Measurements from ENCODE around the gene FYCO1.

The FYCO1 gene

GRCh38 chr3:45966950-45967640 is 28.5 kb downstream of the FYCO1 start:
- DNase-seq (ENCODE audit: low read depth, low spot score): no peak
- Histone ChIP-seq H3K4me3 (no peak overlapping the region), H3K36me3 (ENCODE audit: insufficient read depth, low read length) (peaks cover 2% of the 10 kb centered on the region; the same call in 1 of the 2 replicates), H3K9me3 (ENCODE audit: low read depth, low read length) (no peaks in the 10 kb centered on the region), H3K27ac (no peak overlapping the region), H3K9ac (ENCODE audit: insufficient read length) (no peak overlapping the region)
- no peak for TF ChIP-seq EZH2 (IDR thresholded peaks at IDR 0.05)

DNA sequence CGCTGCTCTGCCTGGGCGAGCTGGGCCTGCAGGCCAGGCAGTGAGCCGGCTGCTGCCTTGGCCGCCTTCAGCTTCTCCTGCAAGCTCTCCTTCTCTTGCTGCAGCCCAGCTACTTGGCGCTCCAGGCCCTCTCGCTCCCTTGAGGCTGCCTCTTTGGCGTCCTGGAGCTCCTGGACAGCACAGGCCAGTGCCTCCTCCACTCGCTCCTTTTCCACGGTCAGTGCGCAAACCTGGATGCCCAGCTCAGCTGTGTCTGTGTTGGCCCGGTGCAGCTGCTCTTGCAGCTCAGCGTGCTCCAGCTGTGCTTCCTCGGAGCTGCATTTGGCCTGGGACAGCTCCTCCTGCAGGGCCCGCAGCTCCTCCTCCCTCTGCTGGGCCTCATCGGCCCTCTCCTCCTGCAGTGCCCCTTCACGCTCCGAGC is 29.2 kb downstream of the FYCO1 start:
- Histone ChIP-seq H3K4me3 (no peak overlapping the region), H3K9me3 (ENCODE audit: low read depth, low read length) (no peaks in the 10 kb centered on the region), H3K9ac (ENCODE audit: insufficient read length) (no peak overlapping the region), H3K36me3 (ENCODE audit: insufficient read depth, low read length) (peaks cover 2% of the 10 kb centered on the region; the same call in 1 of the 2 replicates), H3K27ac (no peak overlapping the region)
- no peak for TF ChIP-seq FOXP2 (optimal IDR thresholded peaks at IDR 0.05; ENCODE audit: control extremely low read depth, extremely low read length, insufficient read depth)
- no peak for TF ChIP-seq EZH2 (IDR thresholded peaks at IDR 0.05)
- TF ChIP-seq POLR2AphosphoS5 (IDR thresholded peaks at IDR 0.05; ENCODE audit: borderline replicate concordance, low read depth, low read length): no peak
- DNase-seq (ENCODE audit: low read depth, low spot score): no peak

DNA sequence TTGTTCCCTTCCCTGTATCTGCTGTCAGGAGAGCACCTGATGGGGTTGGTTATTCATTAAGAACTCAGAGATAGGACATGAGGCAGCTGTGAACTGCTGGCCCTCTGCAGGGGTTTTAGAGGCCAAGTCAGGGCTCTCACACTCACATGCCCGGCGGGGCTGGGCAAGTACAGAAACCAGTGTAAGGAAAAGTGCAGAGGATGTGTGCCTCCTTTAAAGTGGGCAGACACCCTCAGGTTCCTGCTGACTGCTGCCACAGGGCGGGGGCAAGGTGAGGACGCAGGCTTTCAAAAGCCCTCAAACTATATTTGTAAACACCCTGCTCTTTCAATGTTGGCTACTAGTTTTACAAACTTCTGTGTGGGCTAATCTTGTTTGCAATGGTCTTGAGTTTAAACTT is 30.0 kb downstream of the FYCO1 start:
- Histone ChIP-seq H3K27ac (no peak overlapping the region), H3K9me3 (ENCODE audit: low read depth, low read length) (no peaks in the 10 kb centered on the region), H3K9ac (ENCODE audit: insufficient read length) (no peak overlapping the region), H3K36me3 (ENCODE audit: insufficient read depth, low read length) (peaks cover 6% of the 10 kb centered on the region), H3K4me3 (no peak overlapping the region)
- TF ChIP-seq FOXP2 (optimal IDR thresholded peaks at IDR 0.05; ENCODE audit: control extremely low read depth, extremely low read length, insufficient read depth) (no peak), POLR2AphosphoS5 (IDR thresholded peaks at IDR 0.05; ENCODE audit: borderline replicate concordance, low read depth, low read length) (no peak), EZH2 (IDR thresholded peaks at IDR 0.05) (no peak)
- no peak for DNase-seq (ENCODE audit: low read depth, low spot score)

DNA sequence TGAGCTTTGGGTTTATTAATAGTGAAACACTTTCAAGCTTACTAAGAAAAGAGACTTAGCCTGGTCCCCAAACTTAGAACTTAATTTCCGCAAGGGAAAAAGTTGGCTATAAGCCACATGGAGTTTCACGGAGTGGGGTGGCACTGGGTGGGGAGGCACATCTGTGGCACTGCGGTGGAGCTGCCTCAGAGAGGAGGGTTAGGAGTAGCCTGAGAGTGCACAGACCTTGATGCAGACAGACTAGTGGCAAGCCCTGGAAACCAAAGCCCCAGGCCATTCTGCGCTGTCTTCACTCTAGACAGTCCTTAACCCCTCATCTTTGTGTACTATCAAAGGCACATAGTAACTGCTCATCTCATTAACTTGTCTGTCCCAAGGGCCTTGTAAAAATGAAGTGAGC is 30.4 kb downstream of the FYCO1 start:
- no peak overlapping the region for H3K9ac ChIP-seq (ENCODE audit: insufficient read length)
- no peak overlapping the region for H3K27ac ChIP-seq
- DNase-seq (ENCODE audit: low read depth, low spot score): no peak
- no peak overlapping the region for H3K4me3 ChIP-seq
- H3K9me3 ChIP-seq (ENCODE audit: low read depth, low read length): no peaks in the 10 kb centered on the region
- H3K36me3 ChIP-seq (ENCODE audit: insufficient read depth, low read length): peaks cover 10% of the 10 kb centered on the region
- TF ChIP-seq EZH2 (IDR thresholded peaks at IDR 0.05) (no peak), POLR2AphosphoS5 (IDR thresholded peaks at IDR 0.05; ENCODE audit: borderline replicate concordance, low read depth, low read length) (no peak), FOXP2 (optimal IDR thresholded peaks at IDR 0.05; ENCODE audit: control extremely low read depth, extremely low read length, insufficient read depth) (no peak)

DNA sequence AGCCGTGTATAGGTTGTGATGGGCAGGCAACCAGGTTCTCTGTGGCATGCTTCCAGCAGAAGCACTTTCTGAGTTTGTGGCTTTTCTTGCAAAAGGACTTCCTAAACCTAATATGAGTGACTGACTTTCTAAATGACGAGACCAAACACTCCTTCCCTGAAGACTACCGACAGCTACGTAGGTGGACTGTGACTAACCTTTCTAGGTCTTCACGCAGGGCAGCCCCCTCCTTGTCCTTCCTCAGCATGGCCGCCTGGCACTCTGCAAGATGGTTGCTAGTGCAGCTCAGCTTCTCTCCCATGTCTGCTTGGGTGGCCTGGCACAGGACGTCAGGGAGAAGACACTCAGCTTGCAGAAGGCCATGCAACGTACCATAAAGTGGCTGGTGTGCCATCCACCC is 31.5 kb downstream of the FYCO1 start:
- Histone ChIP-seq H3K4me3 (no peak overlapping the region), H3K9me3 (ENCODE audit: low read depth, low read length) (no peaks in the 10 kb centered on the region), H3K9ac (ENCODE audit: insufficient read length) (no peak overlapping the region), H3K27ac (no peak overlapping the region), H3K36me3 (ENCODE audit: insufficient read depth, low read length) (peaks cover 15% of the 10 kb centered on the region)
- no peak for TF ChIP-seq EZH2 (IDR thresholded peaks at IDR 0.05)
- TF ChIP-seq FOXP2 (optimal IDR thresholded peaks at IDR 0.05; ENCODE audit: control extremely low read depth, extremely low read length, insufficient read depth): no peak
- no peak for DNase-seq (ENCODE audit: low read depth, low spot score)

- Histone ChIP-seq H3K9me3 (ENCODE audit: low read depth, low read length) (no peaks in the 10 kb centered on the region), H3K4me3 (no peak overlapping the region), H3K9ac (ENCODE audit: insufficient read length) (no peak overlapping the region), H3K27ac (no peak overlapping the region), H3K36me3 (ENCODE audit: insufficient read depth, low read length) (peaks cover 21% of the 10 kb centered on the region)
- TF ChIP-seq POLR2AphosphoS5 (IDR thresholded peaks at IDR 0.05; ENCODE audit: borderline replicate concordance, low read depth, low read length) (no peak), FOXP2 (optimal IDR thresholded peaks at IDR 0.05; ENCODE audit: control extremely low read depth, extremely low read length, insufficient read depth) (no peak), EZH2 (IDR thresholded peaks at IDR 0.05) (no peak)
- DNase-seq (ENCODE audit: low read depth, low spot score): no peak
Measured at GRCh38 chr3:45962033-45962432, 33.6 kb downstream of the FYCO1 start.

DNA sequence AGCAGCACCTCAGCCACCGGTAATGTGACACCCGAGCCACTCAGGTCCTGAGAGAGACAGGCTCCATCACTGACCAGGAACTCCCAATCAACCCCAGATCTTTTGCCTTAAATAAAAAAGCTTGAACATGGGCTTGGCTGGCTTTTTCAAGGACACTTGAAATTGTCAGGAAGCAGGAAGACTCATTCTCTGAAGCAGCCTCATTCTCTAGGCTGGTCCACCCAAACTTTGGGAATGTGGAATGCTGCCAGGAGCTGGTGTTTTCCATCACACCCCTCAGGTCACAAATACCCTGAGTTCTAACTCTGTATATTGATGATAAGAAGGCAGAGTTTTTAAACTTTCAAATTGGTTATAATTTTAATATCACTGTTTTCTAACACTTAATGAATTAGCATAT is 35.3 kb downstream of the FYCO1 start:
- TF ChIP-seq FOXP2 (optimal IDR thresholded peaks at IDR 0.05; ENCODE audit: control extremely low read depth, extremely low read length, insufficient read depth) (no peak), EZH2 (IDR thresholded peaks at IDR 0.05) (no peak), POLR2AphosphoS5 (IDR thresholded peaks at IDR 0.05; ENCODE audit: borderline replicate concordance, low read depth, low read length) (no peak)
- H3K4me3 ChIP-seq: no peak overlapping the region
- no peak overlapping the region for H3K27ac ChIP-seq
- DNase-seq (ENCODE audit: low read depth, low spot score): no peak
- H3K9ac ChIP-seq (ENCODE audit: insufficient read length): no peak overlapping the region
- H3K9me3 ChIP-seq (ENCODE audit: low read depth, low read length): no peaks in the 10 kb centered on the region
- peaks cover 21% of the 10 kb centered on the region for H3K36me3 ChIP-seq (ENCODE audit: insufficient read depth, low read length)

- Histone ChIP-seq H3K27ac (no peak overlapping the region), H3K9me3 (ENCODE audit: low read depth, low read length) (no peaks in the 10 kb centered on the region), H3K9ac (ENCODE audit: insufficient read length) (no peak overlapping the region), H3K4me3 (no peak overlapping the region), H3K36me3 (ENCODE audit: insufficient read depth, low read length) (peaks cover 29% of the 10 kb centered on the region)
- no peak for TF ChIP-seq EZH2 (IDR thresholded peaks at IDR 0.05)
- no peak for TF ChIP-seq POLR2AphosphoS5 (IDR thresholded peaks at IDR 0.05; ENCODE audit: borderline replicate concordance, low read depth, low read length)
- no peak for TF ChIP-seq FOXP2 (optimal IDR thresholded peaks at IDR 0.05; ENCODE audit: control extremely low read depth, extremely low read length, insufficient read depth)
- DNase-seq (ENCODE audit: low read depth, low spot score): no peak
Measured at GRCh38 chr3:45959201-45959600, 36.4 kb downstream of the FYCO1 start.

GRCh38 chr3:45958321-45958791 is 37.3 kb downstream of the FYCO1 start:
- H3K36me3 ChIP-seq (ENCODE audit: insufficient read depth, low read length): peaks cover 31% of the 10 kb centered on the region
- no peak overlapping the region for H3K9ac ChIP-seq (ENCODE audit: insufficient read length)
- no peak for DNase-seq (ENCODE audit: low read depth, low spot score)
- H3K4me3 ChIP-seq: no peak overlapping the region
- no peak overlapping the region for H3K27ac ChIP-seq
- TF ChIP-seq FOXP2 (optimal IDR thresholded peaks at IDR 0.05; ENCODE audit: control extremely low read depth, extremely low read length, insufficient read depth) (no peak), POLR2AphosphoS5 (IDR thresholded peaks at IDR 0.05; ENCODE audit: borderline replicate concordance, low read depth, low read length) (no peak), EZH2 (IDR thresholded peaks at IDR 0.05) (no peak)
- H3K9me3 ChIP-seq (ENCODE audit: low read depth, low read length): no peaks in the 10 kb centered on the region

Data from SK-N-MC (cell line).